NCI-H1105 treated with DMSO at 0.1 percent for 48 hours (cell line): ENCODE measurements around the gene PTGES.

ENCODE experiments used
- DNase-seq: peaks from one replicate; lab custom pipeline; 2025; lab: John Stamatoyannopoulos, UW

The PTGES gene

DNA sequence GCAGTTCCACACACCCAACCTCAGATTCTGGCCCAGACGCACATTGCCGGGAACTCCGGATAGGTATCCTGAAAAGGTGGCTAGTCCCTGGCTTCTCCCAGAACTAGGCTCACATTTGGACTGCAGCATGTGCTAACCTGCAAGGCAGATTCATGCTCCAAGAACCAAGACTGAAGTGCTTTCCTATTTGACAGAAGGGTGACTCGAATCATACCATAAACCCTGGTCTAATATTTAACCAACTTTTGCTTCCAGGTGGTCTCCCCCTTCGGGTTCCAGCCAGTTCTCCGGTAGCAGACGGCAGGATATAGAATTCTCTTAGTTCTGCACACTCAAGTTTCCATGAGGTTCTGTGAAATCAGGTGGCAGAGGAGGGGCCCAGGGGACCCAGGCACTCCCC is 7.6 kb downstream of the PTGES start:
- no peak for DNase-seq

GRCh38 chr9:129740666-129741464 is 12.0 kb downstream of the PTGES start:
- no peak for DNase-seq

DNA sequence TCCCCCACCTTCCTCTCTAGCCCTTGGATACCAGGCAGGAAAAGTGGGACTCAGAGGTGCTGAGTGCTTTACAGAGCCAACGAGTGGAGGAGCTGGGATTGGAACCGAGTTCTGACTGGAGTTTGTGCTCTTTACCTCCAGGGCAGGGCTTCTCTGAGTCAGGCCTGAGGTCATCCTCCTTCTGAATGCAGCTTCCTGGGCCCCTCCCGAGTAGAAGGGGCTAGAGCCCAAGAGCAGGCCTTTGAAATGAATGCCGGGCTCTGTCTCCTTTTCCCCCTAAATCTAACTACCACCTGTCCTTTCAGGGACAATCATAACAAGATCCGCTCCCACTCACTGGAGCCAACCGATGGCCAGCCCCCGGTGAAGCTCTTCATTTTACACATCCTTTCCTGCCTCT is 12.7 kb downstream of the PTGES start:
- no peak for DNase-seq

GRCh38 chr9:129739432-129739831 is 13.4 kb downstream of the PTGES start:
- DNase-seq, result no peak

- DNase-seq, result peak; percentile 76
Measured at GRCh38 chr9:129737479-129738274, 15.2 kb downstream of the PTGES start.

- no peak for DNase-seq
Measured at GRCh38 chr9:129736334-129736733, 16.5 kb downstream of the PTGES start.

GRCh38 chr9:129735546-129735945 is 17.3 kb downstream of the PTGES start:
- DNase-seq, result no peak

- no peak for DNase-seq
Measured at GRCh38 chr9:129733632-129733953, 19.2 kb downstream of the PTGES start.

DNA sequence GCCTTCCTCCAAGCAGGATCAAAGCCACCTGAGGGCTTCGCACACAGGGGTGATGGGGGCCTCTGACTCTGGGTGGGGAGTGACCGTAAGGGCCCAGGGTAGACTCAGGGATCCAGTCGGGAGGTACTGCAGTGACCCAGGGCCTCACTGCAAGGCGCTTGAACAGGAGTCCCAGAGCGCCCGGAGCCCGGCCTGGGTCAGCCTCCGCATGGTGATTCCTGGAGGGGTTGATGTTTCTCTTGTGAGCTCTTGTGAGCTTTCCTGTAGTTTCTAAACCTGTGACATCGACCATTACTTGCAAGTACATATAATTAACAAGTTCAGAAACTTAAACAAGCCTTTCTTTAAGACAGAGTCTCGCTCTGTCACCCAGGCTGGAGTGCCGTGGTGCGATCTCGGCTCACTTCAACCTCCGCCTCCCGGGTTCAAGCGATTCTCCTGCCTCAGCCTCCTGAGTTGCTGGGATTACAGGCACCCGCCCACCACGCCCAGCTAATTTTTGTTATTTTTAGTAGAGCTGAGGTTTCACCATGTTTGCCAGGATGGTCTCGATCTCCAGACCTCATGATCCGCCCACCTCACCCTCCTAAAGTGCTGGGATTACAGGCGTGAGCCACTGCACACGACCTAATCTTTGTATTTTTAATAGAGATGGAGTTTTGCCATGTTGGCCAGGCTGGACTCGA is 19.8 kb downstream of the PTGES start:
- no peak for DNase-seq

DNA sequence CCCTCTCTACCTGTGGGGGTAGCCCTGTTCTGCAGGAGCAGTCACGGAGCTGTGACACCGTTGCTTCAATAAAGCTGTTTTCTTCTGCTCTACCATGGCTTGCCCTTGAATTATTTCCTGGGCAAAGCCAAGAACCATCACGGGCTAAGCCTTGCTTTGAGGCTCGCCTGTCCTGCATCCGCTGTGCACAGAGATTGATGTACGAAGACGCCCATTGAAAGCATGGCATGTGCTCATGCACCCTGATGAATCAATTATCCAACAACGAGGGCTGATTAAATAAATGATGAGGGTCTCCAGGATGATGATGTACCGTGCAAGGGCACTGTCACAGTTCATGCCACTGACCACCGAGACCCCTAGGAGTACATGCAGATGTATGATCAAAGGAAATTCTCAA is 20.7 kb downstream of the PTGES start:
- no peak for DNase-seq

GRCh38 chr9:129731477-129732085 is 21.3 kb downstream of the PTGES start:
- no peak for DNase-seq

GRCh38 chr9:129728744-129729143 is 24.1 kb downstream of the PTGES start:
- no peak for DNase-seq

GRCh38 chr9:129726322-129727160 is 26.3 kb downstream of the PTGES start:
- DNase-seq, result peak; percentile 41

DNA sequence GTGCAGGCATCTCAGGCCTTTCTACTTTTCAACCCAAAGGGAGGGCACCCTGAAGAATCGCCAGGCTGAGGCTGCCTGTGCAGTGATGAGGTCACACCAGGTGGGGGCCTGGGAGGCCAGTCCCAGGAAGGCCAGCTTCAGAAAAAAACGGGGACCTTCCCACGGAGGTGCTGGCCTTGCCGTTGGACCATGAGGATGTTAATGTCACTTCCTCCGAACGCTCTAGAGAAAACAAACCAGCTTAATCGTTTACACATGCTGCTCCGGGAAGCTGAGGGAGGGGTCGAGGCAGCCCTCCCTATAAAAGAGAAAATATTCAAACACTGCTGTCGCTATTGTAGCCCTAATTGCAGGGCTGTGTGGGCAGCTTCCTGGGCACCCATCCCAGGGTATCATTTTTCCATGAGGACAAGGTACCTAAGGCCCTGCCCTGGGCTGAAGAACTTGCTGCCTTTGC is 27.0 kb downstream of the PTGES start:
- no peak for DNase-seq

- no peak for DNase-seq
Measured at GRCh38 chr9:129724456-129725190, 28.2 kb downstream of the PTGES start.

DNA sequence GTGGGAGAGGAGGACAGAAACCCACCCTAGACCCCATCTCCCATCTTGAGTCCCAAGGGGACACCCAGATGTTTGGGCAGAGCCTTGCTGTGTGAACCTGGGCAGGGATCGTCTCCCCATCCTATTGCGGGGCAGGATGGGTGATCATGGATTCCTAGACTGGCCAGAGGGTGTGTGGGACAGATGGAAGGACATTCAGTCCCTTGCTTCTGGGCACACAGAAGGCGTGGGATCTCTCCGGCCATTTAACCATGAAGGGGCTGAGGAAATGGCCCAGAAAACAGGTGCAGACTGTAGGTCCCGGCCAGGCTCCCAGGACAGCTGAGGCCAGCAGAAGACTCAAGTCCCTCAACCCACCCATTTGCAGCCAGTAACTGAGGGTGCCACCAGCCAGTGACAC is 29.9 kb downstream of the PTGES start:
- DNase-seq, result no peak

GRCh38 chr9:129720865-129721545 is 31.8 kb downstream of the PTGES start:
- DNase-seq, result no peak

DNA sequence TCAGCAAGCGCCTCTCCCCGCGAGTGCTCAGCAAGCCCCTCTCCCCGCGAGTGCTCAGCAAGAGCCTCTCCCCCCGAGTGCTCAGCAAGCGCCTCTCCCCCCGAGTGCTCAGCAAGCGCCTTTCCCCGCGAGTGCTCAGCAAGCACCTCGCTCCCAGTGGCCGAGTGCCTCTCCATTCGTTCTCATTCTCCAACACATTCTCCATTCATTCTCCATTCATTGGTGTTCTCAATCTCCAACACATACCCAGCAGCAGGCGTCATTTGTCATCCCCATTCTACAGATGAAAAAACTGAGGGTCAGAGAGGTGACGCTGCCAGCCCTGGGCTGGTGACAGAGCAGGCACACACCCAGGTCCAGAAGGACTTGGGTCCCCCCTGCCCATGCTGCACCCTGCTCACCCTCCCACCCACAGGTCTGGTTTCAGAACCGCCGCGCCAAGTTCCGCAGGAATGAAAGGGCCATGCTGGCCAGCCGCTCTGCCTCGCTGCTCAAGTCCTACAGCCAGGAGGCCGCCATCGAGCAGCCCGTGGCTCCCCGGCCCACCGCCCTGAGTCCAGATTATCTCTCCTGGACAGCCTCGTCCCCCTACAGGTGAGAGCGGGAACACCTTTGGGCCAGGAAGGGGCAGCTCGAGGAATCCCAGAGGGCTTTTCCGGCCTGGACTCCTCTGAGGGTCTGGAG is 32.5 kb downstream of the PTGES start:
- DNase-seq, result no peak

DNA sequence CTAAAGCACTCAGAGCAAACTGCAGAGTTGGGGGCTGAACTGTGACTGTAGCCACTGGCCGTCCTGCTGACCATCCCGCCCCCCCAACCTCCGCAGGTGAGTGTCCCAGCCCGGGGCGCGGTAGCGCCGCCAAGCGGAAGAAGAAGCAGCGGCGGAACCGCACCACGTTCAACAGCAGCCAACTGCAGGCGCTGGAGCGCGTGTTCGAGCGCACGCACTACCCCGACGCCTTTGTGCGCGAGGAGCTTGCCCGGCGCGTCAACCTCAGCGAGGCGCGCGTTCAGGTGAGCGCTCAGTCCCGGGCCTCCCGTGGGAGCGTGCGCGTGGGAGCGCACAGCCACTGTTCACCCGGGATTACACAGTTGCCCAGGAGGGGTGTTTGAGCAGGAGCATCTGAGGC is 33.7 kb downstream of the PTGES start:
- no peak for DNase-seq

DNA sequence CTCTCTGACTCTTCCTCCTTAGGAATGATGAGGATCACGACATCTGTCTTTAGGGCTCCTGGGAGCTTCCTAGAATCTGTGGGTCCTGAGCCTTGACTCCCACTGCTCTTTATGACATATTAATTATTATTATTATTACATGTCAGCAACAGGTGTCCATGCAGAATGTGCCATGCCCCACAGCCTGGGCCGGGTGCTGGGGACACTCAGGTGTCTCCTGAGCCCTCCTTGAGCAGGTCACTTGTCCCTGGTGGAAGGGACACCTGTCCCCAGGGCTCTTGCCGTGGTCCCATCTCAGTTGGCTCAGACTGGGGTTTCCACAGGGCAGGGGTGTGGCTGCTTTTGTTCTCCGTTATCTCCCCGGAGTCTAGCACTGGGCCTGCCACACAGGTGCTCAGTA is 34.2 kb downstream of the PTGES start:
- no peak for DNase-seq
